Measurements from ENCODE around the gene DDA1. TPM values are rescaled to one million over a fixed set of nuclear protein-coding genes. Genes with fewer than 3 reads are reported as not detected.
A peak's percentile ranks its signal among the peaks of the same experiment; 100 is the strongest.
"Not testable (repeated sequence)": the region's sequence is repeated elsewhere in the genome, so short reads cannot be mapped to it uniquely, and the experiment has no call there.

Gene DDA1
- total RNA-seq, 1 experiment from 2014 or later: 72.5 TPM

DNA sequence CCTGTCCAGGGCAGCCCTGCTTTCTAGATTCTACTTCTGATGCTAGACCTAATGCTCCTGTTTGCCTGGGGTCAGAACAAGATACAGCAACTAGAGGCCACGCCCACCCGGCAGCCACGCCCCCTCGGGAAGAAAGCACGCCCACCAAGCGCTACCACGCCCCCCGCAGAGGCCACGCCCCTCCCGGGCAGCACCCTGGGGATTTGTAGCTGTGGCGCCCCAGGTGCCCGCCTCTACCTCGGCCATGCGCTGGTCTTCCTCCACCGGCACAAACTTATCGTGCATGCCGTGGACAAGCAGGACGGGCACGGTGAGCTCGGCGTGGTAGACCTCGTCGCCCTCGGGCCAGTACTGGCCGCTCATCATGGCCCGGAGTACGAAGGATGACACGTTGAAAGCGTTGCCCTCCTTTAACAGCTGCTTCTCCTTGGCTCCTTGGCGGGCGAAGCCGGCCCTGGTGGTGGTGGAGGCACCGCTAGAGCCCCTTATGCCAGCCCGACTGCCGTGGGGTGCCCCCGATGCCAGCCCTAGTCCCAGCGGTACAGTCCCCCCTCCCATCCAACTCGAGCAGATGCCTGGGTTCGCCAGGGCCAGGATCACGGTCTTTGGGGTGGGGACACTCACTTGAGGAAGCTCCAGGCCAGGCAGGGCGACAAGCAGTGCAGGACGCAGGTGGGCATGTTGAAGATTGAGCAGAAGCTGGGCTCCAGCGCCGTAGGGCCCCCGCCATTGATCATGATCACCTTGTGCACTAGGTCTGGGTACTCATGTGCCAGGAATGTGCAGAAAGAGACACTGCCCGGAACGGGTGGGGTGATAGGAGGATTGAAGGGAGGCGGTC is 15.1 kb upstream of the DDA1 start:
- 0 out of 2 replicates have a peak overlapping the region, but pooled peaks have one; percentile 15 for H3K4me2 ChIP-seq
- TF ChIP-seq, protein P1, sequence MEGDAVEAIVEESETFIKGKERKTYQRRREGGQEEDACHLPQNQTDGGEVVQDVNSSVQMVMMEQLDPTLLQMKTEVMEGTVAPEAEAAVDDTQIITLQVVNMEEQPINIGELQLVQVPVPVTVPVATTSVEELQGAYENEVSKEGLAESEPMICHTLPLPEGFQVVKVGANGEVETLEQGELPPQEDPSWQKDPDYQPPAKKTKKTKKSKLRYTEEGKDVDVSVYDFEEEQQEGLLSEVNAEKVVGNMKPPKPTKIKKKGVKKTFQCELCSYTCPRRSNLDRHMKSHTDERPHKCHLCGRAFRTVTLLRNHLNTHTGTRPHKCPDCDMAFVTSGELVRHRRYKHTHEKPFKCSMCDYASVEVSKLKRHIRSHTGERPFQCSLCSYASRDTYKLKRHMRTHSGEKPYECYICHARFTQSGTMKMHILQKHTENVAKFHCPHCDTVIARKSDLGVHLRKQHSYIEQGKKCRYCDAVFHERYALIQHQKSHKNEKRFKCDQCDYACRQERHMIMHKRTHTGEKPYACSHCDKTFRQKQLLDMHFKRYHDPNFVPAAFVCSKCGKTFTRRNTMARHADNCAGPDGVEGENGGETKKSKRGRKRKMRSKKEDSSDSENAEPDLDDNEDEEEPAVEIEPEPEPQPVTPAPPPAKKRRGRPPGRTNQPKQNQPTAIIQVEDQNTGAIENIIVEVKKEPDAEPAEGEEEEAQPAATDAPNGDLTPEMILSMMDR (conservative IDR thresholded peaks at IDR 0.05): no peak
- TF ChIP-seq EZH2 (IDR thresholded peaks at IDR 0.05; ENCODE audit: low read depth): no peak
- H3K4me3 ChIP-seq: no peak overlapping the region
- H3K79me2 ChIP-seq (ENCODE audit: low read depth): peaks cover 30% of the 10 kb centered on the region
- peaks cover 68% of the 10 kb centered on the region for H3F3A ChIP-seq (ENCODE audit: insufficient read depth, low read depth)
- no peaks in the 10 kb centered on the region for H3K27me3 ChIP-seq (ENCODE audit: insufficient read depth, low read depth)
- intact Hi-C loops (cut with micrococcal nuclease; ENCODE audit: unreplicated experiment): loop anchor here (5.0 kb wide), 1 partner anchor 33 kb away; no protein-coding TSS in a partner anchor
- DNase-seq: peak in 1 of 2 experiments; percentile 36
- CTCF ChIA-PET: interaction anchor here (0.5 kb wide), 1 partner anchor 154 kb away, joined by 3 read pairs; no protein-coding TSS in a partner anchor
- peaks cover 37% of the 10 kb centered on the region for H3K4me1 ChIP-seq (replicated peaks; ENCODE audit: insufficient read depth)
- H3K36me3 ChIP-seq (ENCODE audit: low read depth): no peaks in the 10 kb centered on the region; the same call in 1 of the 2 replicates
- H4K20me1 ChIP-seq (ENCODE audit: insufficient read depth): 0 out of 2 replicates have a peak, but pooled peaks cover 5% of the 10 kb centered on the region
- H3K9me2 ChIP-seq (ENCODE audit: insufficient read depth): no peaks in the 10 kb centered on the region
- H3K9me3 ChIP-seq (ENCODE audit: insufficient read depth, low read depth): no peaks in the 10 kb centered on the region
- no TSS peak for BruUV-seq (replicated peaks)
- no peak overlapping the region for H3K27ac ChIP-seq
- POLR2A ChIA-PET (ENCODE audit: unreplicated experiment): no interaction called here
- no peak overlapping the region for H2AFZ ChIP-seq

DNA sequence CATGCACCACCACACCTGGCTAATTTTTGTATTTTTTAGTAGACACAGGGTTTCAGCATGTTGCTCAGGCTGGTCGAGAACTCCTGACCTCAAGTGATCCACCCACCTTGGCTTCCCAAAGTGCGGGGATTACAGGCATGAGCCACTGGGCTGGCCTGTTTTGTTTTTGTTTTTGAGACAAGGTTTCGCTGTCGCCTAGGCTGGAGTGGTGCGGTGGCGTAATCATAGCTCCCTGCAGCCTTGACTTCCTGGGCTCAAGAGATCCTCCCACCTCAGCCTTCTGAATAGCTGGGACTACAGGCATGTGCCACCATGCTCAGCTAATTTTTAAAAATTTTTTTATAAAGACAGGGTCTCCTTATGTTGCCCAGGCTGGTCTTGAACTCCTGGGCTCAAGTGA is 13.8 kb upstream of the DDA1 start:
- Histone ChIP-seq H3F3A (ENCODE audit: insufficient read depth, low read depth) (peaks cover 68% of the 10 kb centered on the region), H3K4me1 (replicated peaks; ENCODE audit: insufficient read depth) (peaks cover 37% of the 10 kb centered on the region), H3K4me2 (0 out of 2 replicates have a peak overlapping the region, but pooled peaks have one; percentile 17), H3K79me2 (ENCODE audit: low read depth) (peaks cover 36% of the 10 kb centered on the region), H3K27ac (peak overlapping the region; percentile 57)
- H3K36me3 ChIP-seq (ENCODE audit: low read depth); H3K4me3 ChIP-seq; H3K9me3 ChIP-seq (ENCODE audit: insufficient read depth, low read depth); H3K9me2 ChIP-seq (ENCODE audit: insufficient read depth); H2AFZ ChIP-seq; CTCF ChIA-PET; intact Hi-C loops (cut with micrococcal nuclease; ENCODE audit: unreplicated experiment); DNase-seq; BruUV-seq (replicated peaks); H4K20me1 ChIP-seq (ENCODE audit: insufficient read depth); H3K27me3 ChIP-seq (ENCODE audit: insufficient read depth, low read depth); POLR2A ChIA-PET (ENCODE audit: unreplicated experiment): not testable (repeated sequence)

GRCh38 chr19:17296273-17296672 is 13.1 kb upstream of the DDA1 start:
- intact Hi-C loops (cut with micrococcal nuclease; ENCODE audit: unreplicated experiment): loop anchor here (1.0 kb wide), 1 partner anchor 173 kb away; no protein-coding TSS in a partner anchor
- Histone ChIP-seq H3K4me3 (no peak overlapping the region), H4K20me1 (ENCODE audit: insufficient read depth) (0 out of 2 replicates have a peak, but pooled peaks cover 5% of the 10 kb centered on the region), H3K4me2 (peak overlapping the region; percentile 17; the same call in 1 of the 2 replicates), H3F3A (ENCODE audit: insufficient read depth, low read depth) (peaks cover 63% of the 10 kb centered on the region), H3K79me2 (ENCODE audit: low read depth) (peaks cover 41% of the 10 kb centered on the region), H3K36me3 (ENCODE audit: low read depth) (no peaks in the 10 kb centered on the region; the same call in 1 of the 2 replicates), H2AFZ (no peak overlapping the region), H3K9me2 (ENCODE audit: insufficient read depth) (no peaks in the 10 kb centered on the region), H3K27me3 (ENCODE audit: insufficient read depth, low read depth) (no peaks in the 10 kb centered on the region), H3K4me1 (replicated peaks; ENCODE audit: insufficient read depth) (peaks cover 37% of the 10 kb centered on the region), H3K9me3 (ENCODE audit: insufficient read depth, low read depth) (no peaks in the 10 kb centered on the region), H3K27ac (peak overlapping the region; percentile 57)
- ChIA-PET CTCF (interaction anchor here (0.7 kb wide), 4 partner anchors 30 to 512 kb away, joined by 7 to 11 read pairs (median 10); no protein-coding TSS in a partner anchor), POLR2A (ENCODE audit: unreplicated experiment) (no interaction called here)
- TF ChIP-seq EZH2 (IDR thresholded peaks at IDR 0.05; ENCODE audit: low read depth): no peak
- TF ChIP-seq, protein P1 (conservative IDR thresholded peaks at IDR 0.05): peak; percentile 53; the same call in 1 of the 2 replicates
- DNase-seq: peak; percentile 41 to 86
- no TSS peak for BruUV-seq (replicated peaks)

All from PC-9 (cell line).